Fibroblast of upper back skin (primary cell): ENCODE results near the gene SIPA1.

Experiments
- DNase-seq: peaks from one replicate; pipeline ENCODE4 v3.0.0-alpha.2; 2013

SIPA1 gene

GRCh38 chr11:65607614-65608426, 30.1 kb upstream of the SIPA1 start:
- no peak for DNase-seq

DNA sequence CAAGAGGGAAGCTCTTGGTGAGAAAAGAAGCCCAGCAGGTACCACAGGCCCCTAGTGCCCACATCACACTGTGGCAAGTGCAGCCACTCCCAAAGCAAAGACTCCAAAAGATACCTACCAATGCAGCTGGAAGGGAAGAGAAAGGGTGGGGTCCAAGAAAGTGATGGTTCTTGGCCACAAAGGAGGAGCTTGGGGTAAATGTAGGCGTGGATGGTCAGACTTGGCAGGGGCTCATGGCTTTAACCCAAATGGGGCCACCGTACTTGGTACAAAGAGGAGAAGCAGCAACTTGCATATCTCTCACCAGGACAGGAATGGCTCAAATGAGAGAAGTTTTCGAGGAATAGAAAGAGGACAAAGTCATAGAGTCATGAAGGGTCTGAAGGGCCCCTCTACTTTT, 28.7 kb upstream of the SIPA1 start:
- DNase-seq, result no peak

DNA sequence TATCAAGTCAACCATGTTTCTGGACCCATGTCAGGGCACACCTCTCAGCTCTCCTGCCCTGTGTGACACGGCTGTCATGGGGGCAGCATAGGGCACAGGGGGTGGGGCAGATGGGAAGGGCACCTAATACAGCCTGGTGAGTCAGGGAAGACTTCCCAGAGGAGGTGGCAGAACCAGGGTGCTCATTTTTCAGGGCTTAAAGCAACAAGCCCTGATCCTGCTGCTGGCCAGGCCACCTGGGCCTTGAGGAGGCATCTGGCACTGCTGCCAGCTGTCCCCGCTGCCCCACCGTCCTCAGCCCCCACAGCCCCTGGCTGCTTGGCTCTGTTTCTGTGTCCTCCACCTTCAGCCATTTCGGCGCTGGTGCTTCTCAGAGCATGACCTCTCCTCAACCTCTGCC, 28.2 kb upstream of the SIPA1 start:
- no peak for DNase-seq

- no peak for DNase-seq
These were observed 27.5 kb upstream of the SIPA1 start for GRCh38 chr11:65610404-65610803.

- no peak for DNase-seq
These were observed 26.7 kb upstream of the SIPA1 start for GRCh38 chr11:65611028-65611757.

GRCh38 chr11:65611758-65612603, 25.9 kb upstream of the SIPA1 start:
- DNase-seq, result peak; percentile 27

DNA sequence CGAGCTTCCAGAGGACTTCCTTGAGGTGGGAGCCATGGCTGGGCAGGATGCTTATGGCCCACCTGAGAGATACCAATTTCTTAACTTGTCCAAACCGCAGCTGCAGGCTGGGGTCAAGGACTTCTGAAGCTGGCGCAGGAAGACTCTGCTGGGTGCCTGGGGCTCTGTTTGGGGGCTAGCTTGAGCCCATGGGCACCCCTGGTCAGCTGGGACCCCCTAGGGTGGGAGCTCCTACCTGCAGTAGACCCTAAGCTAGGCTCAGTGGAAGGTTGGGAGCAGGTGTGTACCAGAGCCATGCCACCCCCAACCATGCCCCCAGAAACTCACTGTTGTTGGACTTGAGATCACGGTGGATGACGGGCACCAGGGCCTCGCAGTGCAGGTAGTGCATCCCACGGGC, 25.2 kb upstream of the SIPA1 start:
- DNase-seq, result no peak

- DNase-seq, result no peak
These were observed 24.6 kb upstream of the SIPA1 start for GRCh38 chr11:65613091-65613928.

GRCh38 chr11:65615229-65615949, 22.5 kb upstream of the SIPA1 start, which contains the start of gene PCNX3:
TSS of gene PCNX3 (plus strand) at chr11:65615776. CDS start at chr11:65616312, 536 bp downstream.
- DNase-seq, result peak; percentile 100

DNA sequence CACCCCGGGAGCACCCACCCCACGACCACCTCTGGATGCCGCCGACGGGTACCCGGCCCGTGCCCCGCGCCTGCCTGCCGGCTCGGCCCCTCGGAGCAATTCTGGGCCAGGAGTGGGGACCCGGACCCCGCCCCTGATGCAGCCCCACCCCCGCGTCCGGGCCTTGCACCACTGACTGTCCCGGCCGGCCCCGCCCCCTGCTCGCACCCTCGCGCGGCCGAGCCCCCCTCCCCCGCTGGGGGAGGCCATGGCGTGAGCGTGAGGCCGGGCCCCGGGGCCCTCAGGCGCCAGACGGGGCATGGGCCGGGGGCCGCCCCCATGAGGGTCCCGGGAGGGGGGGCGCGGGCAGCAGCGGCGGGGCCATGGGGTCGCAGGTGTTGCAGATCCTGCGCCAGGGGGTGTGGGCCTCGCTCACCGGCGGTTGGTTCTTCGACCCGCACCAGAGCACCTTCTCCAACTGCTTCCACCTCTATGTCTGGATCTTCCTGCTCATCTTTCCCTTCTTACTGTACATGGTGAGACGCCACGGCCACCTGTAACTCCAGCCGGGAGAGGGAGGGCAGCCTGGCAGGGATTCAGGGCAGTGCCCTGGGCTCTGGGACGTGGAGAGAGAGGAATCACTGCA, 21.8 kb upstream of the SIPA1 start:
- DNase-seq, result no peak

DNA sequence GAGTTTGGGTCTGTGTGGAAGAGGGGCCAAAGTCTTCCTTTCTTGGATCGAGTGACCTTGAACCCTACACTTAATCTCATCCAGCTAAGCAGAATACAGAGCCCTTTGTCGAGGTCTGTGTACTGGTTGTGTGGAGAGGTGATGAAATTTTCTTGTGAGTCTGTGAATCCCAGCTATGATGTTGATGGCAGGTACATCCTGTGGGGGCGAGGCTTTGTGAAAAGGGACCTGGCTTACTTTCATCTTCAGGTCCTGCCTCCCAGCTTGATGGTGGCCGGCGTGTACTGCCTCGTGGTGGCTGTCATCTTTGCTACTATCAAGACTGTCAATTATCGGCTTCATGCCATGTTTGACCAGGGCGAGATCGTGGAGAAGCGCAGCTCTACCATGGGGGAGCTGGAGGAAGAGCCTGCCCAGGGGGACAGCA, 21.3 kb upstream of the SIPA1 start:
- DNase-seq, result no peak

DNA sequence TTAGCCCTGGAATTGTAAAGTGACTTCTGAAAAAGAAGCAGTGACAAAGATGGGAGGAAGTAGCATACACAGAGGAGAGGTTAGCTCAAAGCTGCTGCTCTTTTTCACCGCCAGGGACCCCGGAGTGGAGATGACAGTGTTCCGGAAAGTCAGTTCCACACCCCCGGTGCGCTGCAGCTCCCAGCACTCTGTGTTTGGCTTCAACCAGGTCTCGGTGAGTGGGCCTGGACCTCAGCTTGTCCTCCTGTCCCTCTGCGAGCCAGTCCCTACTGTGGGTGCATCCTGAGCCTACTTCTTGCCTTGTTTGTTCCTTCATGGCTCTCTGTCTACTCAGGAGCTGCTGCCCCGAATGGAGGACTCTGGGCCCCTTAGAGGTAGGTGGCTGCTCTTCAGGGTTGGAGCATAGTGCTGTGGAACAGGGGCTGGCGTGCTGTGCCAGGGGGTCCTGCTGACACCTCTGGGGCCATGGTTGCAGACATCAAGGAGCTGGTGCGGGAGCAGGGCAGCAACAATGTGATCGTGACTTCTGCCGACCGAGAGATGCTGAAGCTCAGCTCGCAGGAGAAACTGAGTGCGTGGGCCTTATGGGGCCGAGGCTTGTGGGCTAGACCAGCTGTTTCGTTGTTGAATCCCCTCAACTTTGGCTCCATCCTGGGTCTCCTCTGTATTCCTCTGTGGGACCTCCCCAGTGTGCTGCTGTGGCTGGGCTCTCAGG, 20.6 kb upstream of the SIPA1 start:
- no peak for DNase-seq

- DNase-seq, result no peak
These were observed 19.7 kb upstream of the SIPA1 start for GRCh38 chr11:65617990-65618751.

- no peak for DNase-seq
These were observed 19.1 kb upstream of the SIPA1 start for GRCh38 chr11:65618763-65619162.

- DNase-seq, result no peak
These were observed 18.5 kb upstream of the SIPA1 start for GRCh38 chr11:65619281-65619928.

- no peak for DNase-seq
These were observed 17.2 kb upstream of the SIPA1 start for GRCh38 chr11:65620666-65621065.

GRCh38 chr11:65621460-65621859, 16.4 kb upstream of the SIPA1 start:
- no peak for DNase-seq

DNA sequence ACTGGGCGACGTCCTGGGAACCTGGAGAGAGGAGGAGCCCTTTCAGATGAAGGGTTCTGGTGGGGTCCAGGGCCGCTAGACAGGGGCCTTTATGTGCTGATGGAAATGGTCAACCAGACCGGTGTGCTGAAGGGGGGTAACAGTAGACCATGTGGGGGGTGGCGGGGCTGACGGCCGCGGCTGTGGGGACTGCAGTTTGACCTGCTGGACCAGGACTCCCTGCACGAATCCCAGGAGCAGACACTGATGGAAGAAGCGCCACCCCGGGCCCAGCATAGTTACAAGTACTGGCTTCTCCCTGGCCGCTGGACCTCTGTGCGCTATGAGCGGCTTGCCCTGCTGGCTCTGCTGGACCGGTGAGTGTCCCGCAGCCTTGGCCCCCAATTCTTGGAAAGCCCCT, 15.9 kb upstream of the SIPA1 start:
- no peak for DNase-seq

DNA sequence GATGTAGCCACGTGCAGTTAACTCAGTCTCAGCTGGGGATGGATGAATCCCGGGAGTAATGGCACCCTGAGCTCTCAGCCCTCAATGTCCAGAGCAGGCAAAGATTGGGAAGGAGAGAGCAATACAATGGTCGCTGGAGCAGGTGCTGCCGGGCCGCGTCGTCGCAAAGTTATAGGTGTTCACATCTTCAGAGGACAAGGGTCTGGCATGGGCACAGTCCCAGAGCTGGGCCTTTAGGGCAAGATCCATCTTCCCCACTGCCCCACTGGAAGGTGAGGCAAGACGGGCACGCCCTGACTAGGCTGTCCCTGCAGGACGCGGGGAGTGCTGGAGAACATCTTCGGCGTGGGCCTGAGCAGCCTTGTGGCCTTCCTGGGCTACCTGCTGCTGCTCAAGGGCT, 14.7 kb upstream of the SIPA1 start:
- DNase-seq, result no peak
